ENCODE measurements around the gene IGF2BP3. TPM values are rescaled to one million over a fixed set of nuclear protein-coding genes. Genes with fewer than 3 reads are reported as not detected.
A peak's percentile ranks its signal among the peaks of the same experiment; 100 is the strongest.

The IGF2BP3 gene
- polyA plus RNA-seq, 4 donors: 52.3 to 72.2 (median 59.0) TPM

GRCh38 chr7:23472956-23473843 is 2.9 kb upstream of the IGF2BP3 start:
- peak in 1 of 4 donors; percentile 48 for DNase-seq (ENCODE audit: low read depth in 4 of 4, low spot score in 2 of 4)

- DNase-seq (ENCODE audit: low read depth in 4 of 4, low spot score in 2 of 4): no peak
Measured at GRCh38 chr7:23472556-23472955, 2.3 kb upstream of the IGF2BP3 start.

- no peak for DNase-seq (ENCODE audit: low read depth in 4 of 4, low spot score in 2 of 4)
Measured at GRCh38 chr7:23472046-23472445, 1.8 kb upstream of the IGF2BP3 start.

- DNase-seq (ENCODE audit: low read depth in 4 of 4, low spot score in 2 of 4): peak in 2 of 4 donors; percentile 71 to 78
Measured at GRCh38 chr7:23471106-23471859, 992 bp upstream of the IGF2BP3 start.

GRCh38 chr7:23469961-23470250 is 385 bp downstream of the IGF2BP3 start:
- no peak for DNase-seq (ENCODE audit: low read depth in 4 of 4, low spot score in 2 of 4)

GRCh38 chr7:23469150-23469960 is 936 bp downstream of the IGF2BP3 start:
- no peak for DNase-seq (ENCODE audit: low read depth in 4 of 4, low spot score in 2 of 4)

- DNase-seq (ENCODE audit: low read depth in 4 of 4, low spot score in 2 of 4): peak in 1 of 4 donors; percentile 48
Measured at GRCh38 chr7:23468526-23469149, 1.7 kb downstream of the IGF2BP3 start.

- DNase-seq (ENCODE audit: low read depth in 4 of 4, low spot score in 2 of 4): peak in 1 of 4 donors; percentile 54
Measured at GRCh38 chr7:23467806-23468525, 2.3 kb downstream of the IGF2BP3 start.

GRCh38 chr7:23467291-23467805 is 2.9 kb downstream of the IGF2BP3 start:
- DNase-seq (ENCODE audit: low read depth in 4 of 4, low spot score in 2 of 4): no peak

GRCh38 chr7:23462846-23463245 is 7.4 kb downstream of the IGF2BP3 start:
- DNase-seq (ENCODE audit: low read depth in 4 of 4, low spot score in 2 of 4): no peak

GRCh38 chr7:23458044-23458443 is 12.2 kb downstream of the IGF2BP3 start:
- DNase-seq (ENCODE audit: low read depth in 4 of 4, low spot score in 2 of 4): no peak

GRCh38 chr7:23456093-23456492 is 14.2 kb downstream of the IGF2BP3 start:
- no peak for DNase-seq (ENCODE audit: low read depth in 4 of 4, low spot score in 2 of 4)

GRCh38 chr7:23454881-23455526 is 15.3 kb downstream of the IGF2BP3 start:
- no peak for DNase-seq (ENCODE audit: low read depth in 4 of 4, low spot score in 2 of 4)

GRCh38 chr7:23450518-23450917 is 19.8 kb downstream of the IGF2BP3 start:
- no peak for DNase-seq (ENCODE audit: low read depth in 4 of 4, low spot score in 2 of 4)

- no peak for DNase-seq (ENCODE audit: low read depth in 4 of 4, low spot score in 2 of 4)
Measured at GRCh38 chr7:23449941-23450340, 20.4 kb downstream of the IGF2BP3 start.

- DNase-seq (ENCODE audit: low read depth in 4 of 4, low spot score in 2 of 4): no peak
Measured at GRCh38 chr7:23445326-23445725, 25.0 kb downstream of the IGF2BP3 start.

- DNase-seq (ENCODE audit: low read depth in 4 of 4, low spot score in 2 of 4): no peak
Measured at GRCh38 chr7:23443974-23444373, 26.3 kb downstream of the IGF2BP3 start.

GRCh38 chr7:23438171-23438570 is 32.1 kb downstream of the IGF2BP3 start:
- no peak for DNase-seq (ENCODE audit: low read depth in 4 of 4, low spot score in 2 of 4)
